Stomach (tissue), 4 donors: ENCODE data around the gene EHD1.

Experiments used
- CTCF ChIP-seq, 7 experiments: fragments of 450-650 bp in 4 of 7; fragments of 200-600 bp in 3 of 7; sonication (generic) in 3 of 7; IDR thresholded peaks; one replicate each; pipeline ENCODE4 v1.5.1; 2016 to 2019; ENCODE audit warnings: antibody characterized with exemption in 7 of 7, control low read depth in 2 of 7, mild to moderate bottlenecking in 1 of 7
- POLR2A ChIP-seq, 4 donors: fragments of 450-650 bp; IDR thresholded peaks; one replicate each; pipeline ENCODE4 v1.6.1; 2016; ENCODE audit warnings: antibody characterized with exemption in 4 of 4, control low read depth in 2 of 4, mild to moderate bottlenecking in 1 of 4, moderate library complexity in 1 of 4
- POLR2AphosphoS5 ChIP-seq, 3 donors: sonication (generic); formaldehyde crosslinking; IDR thresholded peaks; one replicate each; pipeline ENCODE4 v1.6.1; 2016; ENCODE audit warnings: antibody characterized with exemption in 3 of 3

- TF ChIP-seq POLR2A (IDR thresholded peaks at IDR 0.05), result no peak
- no peak for TF ChIP-seq CTCF (IDR thresholded peaks at IDR 0.05)
- no peak for TF ChIP-seq POLR2AphosphoS5 (IDR thresholded peaks at IDR 0.05)
Measured at GRCh38 chr11:64836448-64837072, 41.9 kb downstream of the EHD1 start.
